Rectal smooth muscle tissue (tissue), 1 donor: ENCODE data around the gene ARHGAP22.

ENCODE experiments used
- H3K27ac ChIP-seq: one replicate; pipeline ENCODE4 v1.7.0; 2013; ENCODE audit warnings: low read depth, low read length, inconsistent platforms
- H3K27me3 ChIP-seq: one replicate; pipeline ENCODE4 v1.7.0; 2013; ENCODE audit warnings: low read length; ENCODE audit not compliant: control insufficient read depth, insufficient read depth
- H3K36me3 ChIP-seq: one replicate; pipeline ENCODE4 v1.7.0; 2013; ENCODE audit warnings: low read length; ENCODE audit not compliant: control insufficient read depth, insufficient read depth
- H3K4me1 ChIP-seq: one replicate; pipeline ENCODE4 v1.7.0; 2013; ENCODE audit warnings: low read length; ENCODE audit not compliant: control insufficient read depth, insufficient read depth
- H3K4me3 ChIP-seq: one replicate; pipeline ENCODE4 v1.7.0; 2013; ENCODE audit warnings: low read length
- H3K9ac ChIP-seq: one replicate; pipeline ENCODE4 v1.7.0; 2013; ENCODE audit warnings: low read length

ARHGAP22 gene

DNA sequence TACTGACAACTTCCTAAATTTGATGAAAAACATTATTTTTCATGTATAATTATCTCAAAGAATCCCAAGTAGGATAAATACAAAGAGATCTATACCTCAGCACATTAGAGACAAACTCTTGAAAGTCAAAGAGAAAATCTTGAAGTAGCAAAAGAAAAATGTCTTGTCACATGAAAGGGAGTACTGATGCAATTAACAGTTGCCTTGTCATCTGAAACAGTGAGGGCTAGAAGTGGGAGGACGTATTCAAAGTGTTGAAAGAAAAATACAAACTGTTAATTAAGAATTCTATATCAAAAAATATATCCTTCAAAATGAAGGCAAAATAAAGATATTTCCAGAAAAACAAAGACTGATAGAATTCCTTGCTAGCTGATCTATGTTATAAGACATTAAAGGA lies 35.5 kb upstream of the ARHGAP22 start:
- H3K4me3 ChIP-seq, result no peak overlapping the region
- H3K9ac ChIP-seq, result no peak overlapping the region
- H3K27me3 ChIP-seq, result no peaks in the 10 kb centered on the region
- no peaks in the 10 kb centered on the region for H3K36me3 ChIP-seq
- H3K4me1 ChIP-seq, result no peaks in the 10 kb centered on the region
- no peak overlapping the region for H3K27ac ChIP-seq

DNA sequence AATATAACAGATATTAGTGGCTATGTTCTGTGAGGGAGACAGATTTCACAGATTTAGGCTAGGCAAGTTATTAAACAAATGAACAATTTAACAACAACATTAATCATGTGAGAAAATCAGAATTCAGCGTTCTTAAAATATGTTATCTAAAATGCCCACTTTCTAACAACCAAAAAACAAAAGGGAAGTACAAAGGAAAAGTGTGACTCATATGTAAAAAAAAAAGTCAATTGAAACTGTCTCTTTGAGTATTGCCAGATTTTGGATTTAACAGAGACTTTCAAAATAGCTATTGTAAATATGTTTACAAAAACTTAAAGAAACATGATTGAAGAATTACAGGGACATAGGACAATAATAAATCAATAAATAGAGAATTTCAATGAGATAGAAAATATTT lies 34.8 kb upstream of the ARHGAP22 start:
- no peaks in the 10 kb centered on the region for H3K27me3 ChIP-seq
- no peak overlapping the region for H3K27ac ChIP-seq
- H3K4me1 ChIP-seq, result no peaks in the 10 kb centered on the region
- no peaks in the 10 kb centered on the region for H3K36me3 ChIP-seq
- H3K4me3 ChIP-seq, result no peak overlapping the region
- H3K9ac ChIP-seq, result no peak overlapping the region

DNA sequence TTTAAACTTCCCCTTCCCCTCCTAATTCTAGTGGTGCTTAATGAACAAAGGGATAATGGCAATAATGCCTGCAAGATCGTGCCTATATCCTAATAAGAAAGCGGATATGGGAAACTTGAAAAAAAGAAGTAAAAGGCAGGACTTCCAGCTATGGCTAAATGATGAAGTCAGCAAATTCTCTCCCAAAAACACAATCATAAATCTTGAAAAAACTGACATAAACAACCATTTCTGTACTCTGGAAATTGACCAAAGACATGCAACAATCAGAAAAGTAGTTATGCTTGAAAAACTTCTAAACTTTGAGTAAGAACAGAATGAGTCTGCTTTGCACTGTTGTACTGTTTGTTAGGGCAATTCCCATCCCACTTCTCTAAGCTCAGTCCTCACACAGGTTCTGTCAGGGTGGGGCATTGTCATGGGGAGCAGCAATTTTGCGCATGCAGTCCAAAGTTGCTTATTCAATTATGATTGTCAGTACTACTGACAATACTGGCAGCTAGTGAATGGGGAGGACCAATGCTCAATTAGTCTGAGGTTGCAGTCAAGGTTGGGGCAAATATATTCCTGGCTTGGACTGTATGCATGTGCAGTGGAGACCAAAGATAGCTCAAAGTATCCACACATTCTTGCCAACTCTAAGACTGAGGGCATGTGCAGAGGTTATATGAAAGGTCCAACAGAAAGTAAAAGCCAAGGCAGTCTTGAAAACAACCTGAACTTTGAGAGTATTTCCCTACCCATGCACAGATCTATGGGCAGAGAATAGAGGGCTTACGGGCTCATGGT lies 34.1 kb upstream of the ARHGAP22 start:
- Histone ChIP-seq H3K27me3 (no peaks in the 10 kb centered on the region), H3K27ac (no peak overlapping the region), H3K4me1 (no peaks in the 10 kb centered on the region)

DNA sequence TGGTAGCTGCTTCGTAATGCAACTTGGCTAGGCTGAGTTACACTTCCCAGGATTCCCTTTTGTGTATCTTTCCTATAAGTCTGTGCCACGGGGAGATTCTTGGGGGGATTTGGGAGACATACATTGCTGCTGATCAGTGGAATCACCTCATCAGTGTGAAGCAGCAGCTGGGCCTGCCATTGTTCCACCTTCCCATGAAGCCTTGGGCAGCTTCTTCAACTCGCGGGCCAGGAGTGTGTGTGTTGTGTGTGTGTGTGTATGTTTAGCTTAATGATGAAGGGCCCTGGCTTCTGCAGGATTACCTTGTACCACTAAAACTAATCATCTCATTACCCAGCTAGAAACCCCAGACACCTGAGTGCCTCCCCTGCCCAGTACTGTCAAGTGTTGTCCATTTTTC lies 33.3 kb upstream of the ARHGAP22 start:
- Histone ChIP-seq H3K4me3 (no peak overlapping the region), H3K9ac (no peak overlapping the region), H3K27me3 (no peaks in the 10 kb centered on the region), H3K36me3 (no peaks in the 10 kb centered on the region), H3K4me1 (no peaks in the 10 kb centered on the region), H3K27ac (no peak overlapping the region)

More for the DNA sequence above, 34.1 kb upstream of the ARHGAP22 start:
- Histone ChIP-seq H3K36me3 (no peaks in the 10 kb centered on the region), H3K9ac (no peak overlapping the region), H3K4me3 (no peak overlapping the region)

DNA sequence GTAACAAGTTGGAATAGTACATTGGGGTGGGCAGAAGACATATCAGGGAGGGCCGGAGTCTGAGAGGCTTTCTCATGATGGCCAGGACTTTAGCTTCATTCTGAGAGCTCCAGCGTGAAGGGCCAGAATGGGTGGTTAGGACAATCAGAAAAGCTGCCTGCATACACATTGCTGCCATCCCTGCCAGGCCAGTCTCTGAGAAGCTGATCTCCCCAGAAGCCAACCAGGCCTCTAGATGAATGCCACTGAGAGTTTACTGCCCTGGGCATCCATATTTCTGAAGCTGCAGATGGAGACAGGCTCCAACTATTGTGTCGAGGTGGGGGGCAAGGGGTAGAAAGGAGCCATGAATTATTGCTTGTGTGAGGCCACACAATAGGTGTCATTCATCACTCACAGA lies 32.0 kb upstream of the ARHGAP22 start:
- Histone ChIP-seq H3K4me1 (no peaks in the 10 kb centered on the region), H3K27ac (no peak overlapping the region)

DNA sequence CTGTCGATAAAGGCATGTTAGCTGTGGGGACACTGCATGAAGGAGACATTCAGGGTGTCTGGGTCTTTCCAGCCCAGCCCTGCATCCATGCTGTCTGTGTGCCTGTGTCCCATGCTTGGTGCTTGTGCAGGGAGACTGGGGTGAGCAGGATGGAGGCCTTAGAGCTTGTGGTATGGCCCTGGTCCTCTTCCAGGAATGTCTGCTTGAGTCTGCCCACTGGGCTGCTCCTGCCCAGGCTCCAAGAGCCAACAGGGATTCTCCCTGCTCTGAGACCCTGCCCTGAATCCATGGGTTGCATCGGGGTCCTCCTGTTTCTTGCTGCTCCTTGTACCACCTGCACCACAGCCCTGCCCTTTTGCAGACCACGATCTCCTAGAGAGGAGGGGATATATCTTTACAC lies 31.4 kb upstream of the ARHGAP22 start:
- no peak overlapping the region for H3K27ac ChIP-seq
- H3K9ac ChIP-seq, result no peak overlapping the region
- no peaks in the 10 kb centered on the region for H3K27me3 ChIP-seq
- no peak overlapping the region for H3K4me3 ChIP-seq
- H3K36me3 ChIP-seq, result no peaks in the 10 kb centered on the region
- no peaks in the 10 kb centered on the region for H3K4me1 ChIP-seq

More for the DNA sequence above, 32.0 kb upstream of the ARHGAP22 start:
- Histone ChIP-seq H3K4me3 (no peak overlapping the region), H3K27me3 (no peaks in the 10 kb centered on the region), H3K9ac (no peak overlapping the region), H3K36me3 (no peaks in the 10 kb centered on the region)

DNA sequence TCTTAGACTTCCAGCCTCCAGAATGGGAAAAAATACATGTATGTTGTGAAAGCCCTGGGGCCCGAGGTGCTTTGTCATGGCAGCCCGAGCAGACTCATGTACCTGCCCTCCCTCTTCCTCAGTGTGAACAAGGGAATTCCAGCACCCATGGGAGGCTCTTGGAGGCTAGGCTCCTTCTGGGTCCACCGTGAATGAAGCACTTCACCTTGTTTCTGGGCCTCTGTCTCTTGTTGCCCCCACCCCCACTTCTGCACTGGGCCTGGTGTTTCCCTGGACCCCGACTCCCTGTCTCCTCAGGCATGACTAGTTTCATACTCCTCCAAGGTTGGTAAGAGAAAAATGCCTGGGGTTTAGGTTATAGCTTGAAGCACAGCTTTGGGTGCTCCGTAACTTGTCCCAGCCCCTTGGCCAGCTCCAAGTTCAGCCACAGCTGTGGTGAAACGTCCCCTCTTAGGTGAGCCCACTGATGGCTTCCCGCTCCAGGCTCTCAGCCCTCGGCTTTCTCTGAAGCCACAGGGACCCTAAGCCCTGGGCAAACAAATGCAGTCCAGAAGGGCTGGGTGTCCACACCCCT lies 30.2 kb upstream of the ARHGAP22 start:
- no peaks in the 10 kb centered on the region for H3K36me3 ChIP-seq
- H3K9ac ChIP-seq, result no peak overlapping the region
- H3K27ac ChIP-seq, result no peak overlapping the region
- H3K4me3 ChIP-seq, result no peak overlapping the region
- no peaks in the 10 kb centered on the region for H3K4me1 ChIP-seq
- H3K27me3 ChIP-seq, result no peaks in the 10 kb centered on the region

DNA sequence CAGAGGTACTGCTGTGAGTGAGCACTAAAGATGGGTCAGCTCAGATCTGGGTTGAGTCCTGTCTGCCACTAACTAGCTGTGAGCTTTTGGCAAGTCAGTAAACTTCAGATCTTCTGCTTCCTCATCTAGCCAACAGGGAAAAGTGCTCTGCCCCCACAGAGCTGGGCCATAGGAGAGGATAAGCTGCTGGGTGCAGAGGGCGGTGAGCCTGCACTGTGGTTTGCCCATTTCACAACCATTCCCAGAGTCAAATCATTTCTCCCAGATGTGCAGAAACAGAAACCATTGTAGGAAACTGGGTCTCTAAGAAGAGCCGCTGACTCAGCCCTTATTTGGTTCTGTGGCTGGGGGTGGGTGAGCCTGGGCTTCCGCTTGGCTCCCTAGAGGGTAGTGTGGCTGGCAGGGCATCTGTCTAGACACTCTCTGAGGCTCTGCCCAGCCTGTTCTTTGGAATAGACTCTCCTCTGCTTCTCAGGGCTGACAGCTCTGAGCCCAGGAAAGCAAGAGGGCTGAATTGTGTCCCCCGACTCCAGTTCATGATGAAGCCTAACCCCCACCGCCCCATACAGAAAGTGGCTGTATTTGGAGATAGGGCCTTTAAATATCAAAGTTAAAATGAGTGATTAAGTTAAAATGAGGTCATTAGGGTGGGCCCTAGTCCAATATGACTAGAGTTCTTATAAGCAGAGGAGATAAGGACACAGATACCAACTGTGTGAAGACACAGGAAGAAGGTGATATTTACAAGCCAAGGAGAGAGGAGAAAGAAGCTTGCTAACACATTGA lies 29.5 kb upstream of the ARHGAP22 start:
- H3K4me1 ChIP-seq, result no peaks in the 10 kb centered on the region
- H3K9ac ChIP-seq, result no peak overlapping the region
- no peak overlapping the region for H3K27ac ChIP-seq
- H3K4me3 ChIP-seq, result no peak overlapping the region
- no peaks in the 10 kb centered on the region for H3K36me3 ChIP-seq
- no peaks in the 10 kb centered on the region for H3K27me3 ChIP-seq

DNA sequence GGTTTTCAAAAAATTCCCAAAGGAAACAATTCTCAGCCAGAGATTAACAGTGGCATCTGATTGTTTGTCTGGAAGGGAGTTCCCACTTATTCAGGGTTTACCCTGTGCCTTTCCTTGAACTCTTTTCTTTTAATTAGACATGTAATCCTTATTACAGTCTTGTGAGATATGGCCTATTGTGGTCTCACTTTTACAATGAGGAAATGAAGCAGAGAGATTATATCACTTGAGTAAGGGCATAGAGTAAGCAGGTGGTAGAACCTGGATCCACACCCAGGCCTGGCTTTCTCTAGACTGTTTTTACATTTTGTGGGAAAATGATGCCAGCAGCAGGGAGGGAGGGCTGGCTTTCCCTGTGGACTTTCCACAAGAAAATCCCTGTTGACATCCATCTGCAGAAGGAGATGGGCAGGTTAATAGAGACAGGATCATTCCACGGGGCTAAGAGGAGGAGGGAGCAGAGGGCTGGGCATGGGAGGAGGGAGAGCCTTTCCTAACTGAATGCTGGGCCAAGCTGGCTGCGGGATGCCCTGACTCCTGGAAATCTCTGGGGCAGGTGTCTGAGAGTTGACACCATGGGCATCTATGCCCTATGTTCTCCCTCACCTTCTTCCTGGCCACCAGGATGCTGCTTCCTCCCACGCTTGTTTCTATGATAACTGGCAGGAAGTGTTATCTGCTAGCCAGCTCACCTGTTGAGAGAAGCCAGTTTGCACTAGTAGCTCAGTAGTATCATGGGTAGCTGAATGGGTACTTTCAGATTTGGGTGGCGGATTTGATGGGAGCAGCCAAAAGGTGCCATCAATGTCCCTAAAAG lies 28.7 kb upstream of the ARHGAP22 start:
- no peak overlapping the region for H3K9ac ChIP-seq
- no peaks in the 10 kb centered on the region for H3K4me1 ChIP-seq
- no peak overlapping the region for H3K4me3 ChIP-seq
- no peak overlapping the region for H3K27ac ChIP-seq
- H3K27me3 ChIP-seq, result no peaks in the 10 kb centered on the region
- no peaks in the 10 kb centered on the region for H3K36me3 ChIP-seq

DNA sequence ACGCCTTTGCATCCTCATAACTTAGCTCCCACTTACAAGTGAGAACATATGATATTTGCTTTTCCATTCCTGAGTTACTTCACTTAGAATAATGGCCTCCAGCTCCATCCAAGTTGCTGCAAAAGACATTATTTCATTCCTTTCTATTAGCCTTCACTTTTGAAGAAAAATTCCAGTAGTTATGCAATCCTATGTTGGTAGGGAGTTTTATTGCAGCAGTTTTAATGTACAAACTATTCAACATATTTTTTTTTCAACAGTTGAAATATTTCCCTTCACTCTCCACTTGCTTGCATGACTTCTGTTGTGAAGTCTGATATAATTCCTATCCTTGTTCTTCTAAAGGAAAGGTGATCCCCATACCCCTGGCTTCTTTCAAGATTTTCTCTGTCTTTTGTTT lies 27.3 kb upstream of the ARHGAP22 start:
- Histone ChIP-seq H3K36me3 (no peaks in the 10 kb centered on the region), H3K27me3 (no peaks in the 10 kb centered on the region), H3K27ac (no peak overlapping the region), H3K4me1 (no peaks in the 10 kb centered on the region), H3K4me3 (no peak overlapping the region), H3K9ac (no peak overlapping the region)

DNA sequence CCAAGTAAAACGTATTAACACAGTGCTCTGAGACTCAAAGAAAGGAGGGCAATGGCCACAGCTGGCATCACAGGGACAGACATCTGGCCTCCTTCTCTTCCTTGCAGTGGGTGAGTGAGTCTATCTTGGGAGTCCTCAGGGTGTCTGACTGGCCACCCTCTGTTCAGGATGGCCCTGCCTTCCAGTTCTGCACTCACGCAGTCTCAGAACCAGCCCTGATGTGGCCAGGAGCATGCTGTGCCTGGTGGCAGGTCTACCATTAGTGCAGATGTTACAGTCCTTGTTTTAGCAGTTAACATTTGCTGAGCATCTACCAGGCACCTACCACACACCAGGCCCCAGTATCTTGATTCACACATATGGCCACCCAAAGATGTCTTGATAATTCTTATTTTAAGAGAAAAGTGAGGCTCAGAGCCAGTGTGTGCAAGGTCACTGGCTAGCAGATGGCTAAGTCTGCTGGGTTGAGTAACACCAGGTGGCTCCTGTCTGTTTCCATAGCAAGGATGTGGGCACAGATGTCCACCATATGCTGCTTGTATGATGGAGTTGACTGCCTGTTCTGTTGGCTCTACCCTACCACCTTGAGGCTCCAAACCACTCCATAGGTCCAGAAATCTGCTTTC lies 23.2 kb upstream of the ARHGAP22 start:
- Histone ChIP-seq H3K4me1 (no peaks in the 10 kb centered on the region), H3K27me3 (no peaks in the 10 kb centered on the region)

More for the DNA sequence above, 23.2 kb upstream of the ARHGAP22 start:
- H3K27ac ChIP-seq, result no peak overlapping the region
- H3K4me3 ChIP-seq, result no peak overlapping the region
- no peaks in the 10 kb centered on the region for H3K36me3 ChIP-seq
- H3K9ac ChIP-seq, result no peak overlapping the region
